Activated CD4-positive, CD25-positive, alpha-beta regulatory T cell treated with anti-CD3 and anti-CD28 coated beads, Interleukin-2, amount 50 U/mL, for 16 hours (primary cell): ENCODE measurements around the gene EPB41L1.

Experiments
- DNase-seq: peaks from one replicate; pipeline ENCODE4 v3.0.0-alpha.2; 2020; ENCODE audit warnings: low read depth, low spot score

The EPB41L1 gene

DNA sequence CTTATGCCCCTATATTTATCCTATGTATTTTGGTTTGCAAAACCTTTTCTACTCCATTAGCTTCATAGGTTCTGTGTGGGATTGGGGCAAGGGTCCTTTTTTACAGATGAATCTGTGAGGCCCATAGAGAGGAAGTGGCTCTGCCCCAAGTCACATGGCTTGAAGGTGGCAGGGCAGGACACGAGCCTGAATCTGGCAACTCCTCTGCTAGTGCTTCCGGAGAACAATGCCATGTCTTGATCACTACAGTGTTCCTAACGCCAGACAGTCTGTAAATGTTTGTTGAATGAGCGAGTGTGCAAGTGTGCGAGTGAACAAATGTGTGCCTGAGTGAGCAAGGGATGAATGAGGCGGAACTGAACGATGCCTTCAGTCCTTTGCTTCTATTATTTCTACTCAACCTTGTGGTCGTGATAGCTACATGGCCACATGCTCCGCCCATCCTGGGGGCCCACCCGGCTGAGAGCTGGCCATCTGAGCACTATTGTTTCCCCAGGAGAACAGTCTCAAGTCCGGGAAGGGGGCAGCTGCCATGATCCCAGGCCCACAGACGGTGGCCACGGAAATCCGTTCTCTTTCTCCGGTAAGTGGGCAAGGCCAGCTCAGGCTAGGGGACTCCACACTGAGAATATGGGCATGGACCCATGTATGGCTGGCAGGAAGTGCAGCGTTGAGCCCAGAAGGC is 64.0 kb downstream of the EPB41L1 start:
- DNase-seq: no peak

DNA sequence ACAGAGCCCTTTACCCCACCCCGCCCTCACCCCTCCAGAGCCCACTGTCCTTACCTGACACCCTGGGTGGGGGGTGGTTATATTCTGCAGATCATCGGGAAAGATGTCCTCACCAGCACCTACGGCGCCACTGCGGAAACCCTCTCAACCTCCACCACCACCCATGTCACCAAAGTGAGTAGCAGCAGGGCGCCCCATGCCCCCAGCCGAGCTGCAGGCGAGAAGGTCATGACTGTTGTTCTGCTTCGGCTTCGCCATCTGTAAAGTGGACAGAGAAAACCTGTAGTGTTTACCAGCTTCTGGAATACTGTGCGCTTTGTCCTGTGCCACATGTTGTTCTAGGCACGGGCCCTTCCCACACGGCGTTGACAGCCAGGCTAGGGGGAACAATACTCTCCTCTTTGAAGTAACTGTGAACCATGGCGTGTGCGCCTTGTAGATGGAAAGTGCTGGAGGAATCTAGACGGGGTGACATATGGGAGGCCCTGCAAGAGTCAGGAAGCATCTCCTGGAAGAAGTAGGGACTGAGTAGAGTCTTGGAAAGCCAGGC is 65.2 kb downstream of the EPB41L1 start:
- no peak for DNase-seq

DNA sequence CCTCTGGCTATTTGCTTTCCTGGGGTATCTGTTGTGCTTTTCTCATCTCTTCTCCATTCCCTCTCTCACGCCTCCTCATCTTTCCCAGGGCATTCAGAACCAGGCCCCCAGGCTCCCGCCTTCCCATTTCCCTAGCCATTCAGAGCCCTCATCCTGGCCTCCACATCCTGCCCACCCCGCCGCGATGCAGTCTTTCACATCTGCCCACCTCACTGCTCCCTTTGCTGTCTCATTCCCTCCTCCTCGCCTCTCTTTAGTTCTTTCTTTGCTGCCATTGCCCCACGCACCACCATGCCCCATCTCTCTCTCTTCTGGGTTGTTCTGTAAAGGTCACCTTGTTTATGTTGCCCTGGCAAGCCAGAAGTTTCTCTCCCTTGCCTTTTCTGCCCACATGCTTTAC is 71.1 kb downstream of the EPB41L1 start:
- no peak for DNase-seq

DNA sequence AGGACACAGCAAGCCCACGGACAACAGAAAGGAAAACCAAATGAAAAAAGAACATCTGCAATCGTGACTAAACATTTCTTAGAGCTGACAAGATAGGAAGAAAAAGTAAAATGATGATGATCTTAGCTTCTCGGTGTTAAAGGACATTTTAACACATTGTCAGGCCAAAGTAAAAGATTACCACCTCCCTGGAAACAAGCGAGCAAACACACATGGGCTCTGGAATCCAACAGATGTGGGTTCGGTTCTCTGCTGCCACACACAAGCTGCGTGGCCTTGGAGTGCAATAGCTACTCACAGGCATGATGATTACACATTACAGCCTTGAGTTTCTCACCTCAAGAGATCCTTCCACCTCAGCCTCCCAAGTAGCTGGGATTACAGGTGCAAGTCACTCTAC is 74.2 kb downstream of the EPB41L1 start:
- no peak for DNase-seq

DNA sequence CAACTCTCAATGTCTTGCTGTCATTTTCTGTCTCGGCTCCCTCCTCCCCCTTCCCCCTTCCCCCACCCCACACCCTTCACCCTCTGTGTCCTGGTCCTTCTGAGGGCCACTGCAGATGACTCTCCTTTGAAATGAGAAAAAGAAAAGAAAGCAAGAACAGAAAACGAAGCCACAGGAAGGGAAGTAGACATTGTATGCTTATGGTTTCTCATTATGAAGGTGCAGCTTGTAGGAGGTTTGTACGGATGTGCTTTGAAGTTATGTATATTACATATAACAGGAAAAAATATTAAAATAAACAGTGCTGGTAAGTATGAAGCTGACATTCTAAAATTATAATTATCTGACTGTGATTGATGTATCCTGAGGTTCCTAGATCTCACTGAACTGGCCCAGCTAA is 75.5 kb downstream of the EPB41L1 start:
- DNase-seq: no peak

DNA sequence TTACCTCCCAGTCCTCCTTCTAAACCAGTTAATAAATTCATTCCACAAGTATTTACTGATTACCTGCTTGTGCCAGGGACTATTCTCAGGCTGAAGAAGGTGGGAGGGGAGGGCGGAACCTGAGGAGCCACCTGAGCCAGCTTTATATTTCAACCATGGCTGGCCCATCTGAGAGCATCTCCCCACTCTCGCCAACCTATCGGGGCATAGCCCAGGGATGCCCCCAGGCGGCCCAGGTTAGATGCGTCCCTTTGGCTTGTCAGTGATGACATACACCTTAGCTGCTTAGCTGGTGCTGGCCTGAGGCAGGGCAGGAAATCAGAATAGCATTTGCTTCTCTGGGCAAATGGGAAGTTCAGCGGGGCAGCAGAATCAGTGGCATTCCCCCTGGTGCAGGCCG is 76.8 kb downstream of the EPB41L1 start:
- no peak for DNase-seq

DNA sequence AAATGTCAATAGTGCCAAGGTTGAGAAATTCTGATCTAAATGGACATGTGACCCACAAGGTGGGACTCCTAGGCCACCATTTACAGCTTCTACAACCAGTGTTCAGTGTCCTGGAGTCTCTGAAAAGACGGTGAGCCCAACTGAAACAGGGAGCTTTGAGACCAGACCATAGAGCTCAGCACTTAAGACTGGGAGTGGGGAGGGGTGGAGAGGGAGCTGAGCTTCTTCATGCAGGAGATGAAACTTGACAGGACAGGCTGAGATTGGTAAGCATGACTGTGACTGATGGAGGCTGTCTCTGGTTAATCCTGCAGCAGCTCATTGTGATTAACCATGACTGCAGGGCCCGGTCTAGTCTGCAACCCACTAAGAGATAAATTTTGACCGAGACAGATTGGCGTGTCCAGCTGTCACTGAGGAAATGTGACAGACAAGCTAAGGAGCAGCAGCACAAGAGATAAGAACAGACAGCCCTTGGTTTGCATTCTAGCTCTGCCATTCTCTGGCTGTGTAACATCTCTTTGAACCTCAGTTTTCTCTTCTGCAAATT is 80.3 kb downstream of the EPB41L1 start:
- DNase-seq: no peak

DNA sequence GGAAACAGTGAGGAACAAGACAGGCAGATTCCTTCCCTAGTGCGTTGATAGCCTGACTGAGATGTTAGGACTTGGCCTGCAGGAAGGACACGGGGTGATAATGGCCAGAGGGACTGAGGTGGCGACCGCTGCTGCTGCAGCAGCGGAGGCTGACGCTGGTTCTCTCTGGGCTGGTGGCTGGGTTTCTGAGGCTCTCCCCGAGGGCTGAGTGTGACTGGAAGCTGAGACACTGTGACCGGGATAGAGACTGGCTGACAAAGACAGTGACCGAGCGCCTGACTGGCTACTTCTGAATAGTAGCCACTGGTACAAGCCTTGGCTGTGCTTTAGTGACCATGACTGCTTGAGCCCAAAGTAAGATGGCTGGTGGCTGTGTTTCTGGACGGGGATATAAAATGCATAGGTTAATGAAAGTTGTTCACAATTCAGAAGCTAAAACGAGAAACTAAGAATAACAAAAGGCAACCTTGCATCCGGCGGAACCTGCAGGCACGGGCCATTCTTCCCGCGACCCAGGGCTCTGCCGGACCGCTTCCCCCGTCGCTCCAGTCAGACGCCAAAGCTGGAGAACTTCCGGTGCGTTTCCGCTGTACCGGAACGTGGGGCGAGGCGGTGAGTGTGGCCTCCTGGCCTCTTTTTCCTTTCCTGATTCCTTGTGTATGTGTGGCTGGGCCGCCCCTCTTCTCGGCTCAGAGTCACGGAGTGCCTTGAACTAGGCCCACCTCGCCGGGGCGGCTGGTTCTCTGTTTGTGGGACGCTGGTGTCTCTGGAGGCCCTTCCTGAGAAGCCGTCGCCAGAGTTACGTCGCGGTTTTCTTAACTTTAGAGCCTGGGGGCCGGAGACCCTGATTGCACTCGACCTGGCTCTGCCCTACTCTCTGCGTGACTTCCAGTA is 81.6 kb downstream of the EPB41L1 start, which contains the start of gene AAR2:
AAR2 (plus strand) TSS at position 587 of the 894 bp plus-strand sequence. CDS start 3,391 bp downstream, outside the sequence.
- DNase-seq: peak; percentile 49

DNA sequence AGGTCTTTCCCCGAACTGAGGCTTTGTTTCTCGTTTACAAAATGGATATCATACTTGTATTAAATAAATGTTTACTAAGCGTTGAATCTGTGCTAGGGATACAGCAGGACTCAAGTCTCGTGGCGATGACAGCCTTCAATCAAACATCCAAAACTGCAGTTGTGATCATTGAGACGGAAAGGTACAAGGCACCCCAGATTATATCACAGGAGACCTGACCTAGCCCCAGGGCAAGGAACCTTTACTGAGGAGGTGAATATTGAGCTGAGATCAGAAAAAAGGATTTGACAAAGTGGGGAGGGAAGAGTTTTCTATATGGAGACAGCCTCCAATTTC is 82.2 kb downstream of the EPB41L1 start:
- DNase-seq: no peak

DNA sequence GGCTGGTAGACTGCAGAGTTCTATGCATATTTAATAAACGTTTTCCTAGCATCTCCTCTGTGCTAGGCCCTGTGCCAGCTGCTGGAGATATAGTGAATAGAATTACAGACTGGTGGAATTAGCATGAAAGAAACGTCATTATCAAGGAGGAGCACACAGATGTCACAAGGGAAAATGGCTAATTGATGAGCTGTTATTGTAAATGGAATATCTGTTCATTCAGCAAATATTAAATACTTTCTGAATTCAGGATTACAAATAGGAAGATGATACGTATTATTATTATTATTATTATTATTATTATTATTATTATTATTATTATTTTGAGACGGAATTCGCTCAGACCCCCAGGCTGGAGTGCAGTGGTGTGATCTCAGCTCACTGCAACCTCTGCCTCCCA is 82.9 kb downstream of the EPB41L1 start:
- DNase-seq: no peak

DNA sequence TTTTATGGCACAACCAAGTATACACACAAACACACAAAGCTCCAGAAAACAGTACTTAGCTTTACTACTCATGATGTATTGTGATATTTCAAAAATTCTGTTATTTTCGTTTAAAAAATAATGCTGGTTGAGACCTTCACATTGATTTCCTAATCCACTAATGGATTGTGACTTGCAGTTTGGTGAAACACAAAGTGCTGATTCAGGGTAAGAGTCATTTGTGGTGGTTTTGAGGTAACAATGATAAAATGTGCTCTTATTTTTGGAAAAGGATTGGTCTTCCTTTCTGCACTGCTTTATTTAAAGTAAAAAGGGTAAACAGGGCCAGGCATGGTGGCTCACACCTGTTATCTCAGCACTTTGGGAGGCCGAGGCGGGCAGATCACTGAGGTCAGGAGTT is 83.6 kb downstream of the EPB41L1 start:
- no peak for DNase-seq

DNA sequence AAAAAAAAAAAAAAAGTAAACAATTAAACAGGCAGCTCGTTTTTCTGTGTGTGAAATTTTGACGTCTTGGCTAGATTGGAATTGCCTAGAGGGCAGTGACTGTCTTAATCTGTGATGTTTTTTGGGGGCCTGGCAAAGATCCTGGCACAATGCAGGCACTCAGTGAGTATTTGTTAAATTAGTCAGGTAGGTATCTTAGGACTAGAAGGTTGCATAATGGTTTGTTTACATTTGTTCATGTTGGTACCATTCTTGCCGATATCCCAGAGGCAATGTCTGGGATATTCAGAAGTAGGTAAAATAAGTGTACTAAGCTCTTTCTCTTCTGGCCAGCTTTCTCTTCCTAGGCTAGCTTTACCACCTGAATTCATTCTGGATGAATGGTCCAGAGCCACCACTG is 84.2 kb downstream of the EPB41L1 start:
- DNase-seq: no peak

DNA sequence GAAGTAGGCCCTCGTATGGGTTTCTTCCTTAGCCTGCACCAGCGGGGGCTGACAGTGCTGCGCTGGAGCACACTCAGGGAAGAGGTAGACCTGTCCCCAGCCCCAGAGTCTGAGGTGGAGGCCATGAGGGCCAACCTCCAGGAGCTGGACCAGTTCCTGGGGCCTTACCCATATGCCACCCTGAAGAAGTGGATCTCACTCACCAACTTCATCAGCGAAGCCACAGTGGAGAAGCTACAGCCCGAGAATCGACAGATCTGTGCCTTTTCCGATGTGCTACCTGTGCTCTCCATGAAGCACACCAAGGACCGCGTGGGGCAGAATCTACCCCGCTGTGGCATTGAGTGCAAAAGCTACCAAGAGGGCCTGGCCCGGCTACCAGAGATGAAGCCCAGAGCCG is 85.5 kb downstream of the EPB41L1 start:
- no peak for DNase-seq

DNA sequence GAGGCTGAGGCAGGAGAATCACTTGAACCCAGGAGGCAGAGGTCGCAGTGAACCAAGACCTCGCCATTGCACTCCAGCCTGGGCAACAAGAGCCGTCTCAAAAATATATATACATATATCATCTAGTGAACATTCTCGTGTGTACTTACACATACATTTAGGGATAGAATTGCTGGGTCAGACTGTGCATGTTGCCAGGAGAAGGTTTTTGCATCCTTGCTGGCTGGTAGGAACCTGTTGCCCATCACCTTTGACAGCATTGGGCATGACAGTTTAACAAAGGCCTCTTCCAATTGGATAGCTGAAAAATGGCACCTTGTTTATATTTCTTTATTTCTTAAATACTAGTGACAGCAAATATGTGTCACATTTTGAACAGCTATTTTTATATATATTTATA is 87.1 kb downstream of the EPB41L1 start:
- DNase-seq: no peak

DNA sequence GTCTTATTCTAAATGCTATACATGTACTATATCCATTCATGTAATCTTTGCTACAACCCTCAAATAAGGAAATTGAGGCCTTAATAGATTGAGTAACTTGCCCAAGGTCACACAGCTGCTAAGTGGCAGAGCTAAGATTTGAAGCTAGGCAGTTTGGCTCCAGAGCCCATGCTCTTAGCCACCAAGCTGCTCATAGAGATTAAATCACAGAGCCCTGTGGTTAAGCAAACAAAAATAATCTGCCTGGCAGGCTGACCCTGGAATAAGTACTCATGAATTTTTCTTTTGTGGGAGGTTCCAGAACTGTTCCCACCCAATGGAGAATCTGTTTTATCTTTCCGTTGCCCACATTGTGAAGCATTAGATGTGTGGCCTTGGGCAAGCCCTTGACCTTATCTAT is 89.2 kb downstream of the EPB41L1 start:
- no peak for DNase-seq

DNA sequence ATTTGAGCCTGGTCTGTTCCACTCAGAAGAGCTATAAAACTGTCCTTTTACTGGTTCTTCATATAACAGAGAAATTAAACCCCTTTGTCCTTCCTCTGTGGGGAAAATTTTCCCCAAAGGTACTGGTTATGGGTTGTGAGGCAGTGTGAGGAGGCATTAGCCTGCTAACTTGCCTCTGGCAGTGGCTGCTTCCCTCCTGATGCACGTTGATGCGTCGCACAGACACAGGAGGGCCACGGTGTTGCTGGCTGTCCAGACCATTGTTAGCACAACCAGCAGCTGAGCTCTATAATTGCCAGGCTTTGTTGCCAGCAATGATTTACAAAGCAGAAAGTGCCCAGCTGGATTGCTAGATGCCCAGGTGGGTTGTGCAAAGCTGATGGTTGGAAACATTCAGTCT is 91.9 kb downstream of the EPB41L1 start:
- no peak for DNase-seq

DNA sequence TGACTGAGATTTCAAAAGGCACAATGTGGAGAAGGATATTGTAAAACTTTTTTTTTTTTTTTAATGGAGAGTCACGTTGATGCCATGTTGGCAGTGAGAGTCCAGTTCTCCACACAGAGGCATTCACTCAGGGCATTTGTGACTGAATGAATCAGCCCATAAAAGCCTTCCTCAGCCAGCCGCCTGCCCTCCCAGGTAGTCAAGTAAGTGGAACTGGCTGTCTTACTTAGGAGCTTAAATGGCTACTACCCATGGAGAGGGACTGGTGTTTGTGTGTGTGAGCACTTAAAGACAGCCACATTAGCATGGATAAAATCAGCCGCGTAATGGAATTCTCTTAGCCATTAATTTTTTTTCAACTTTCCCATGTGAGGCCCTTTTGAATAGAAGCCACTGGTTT is 94.3 kb downstream of the EPB41L1 start:
- no peak for DNase-seq

DNA sequence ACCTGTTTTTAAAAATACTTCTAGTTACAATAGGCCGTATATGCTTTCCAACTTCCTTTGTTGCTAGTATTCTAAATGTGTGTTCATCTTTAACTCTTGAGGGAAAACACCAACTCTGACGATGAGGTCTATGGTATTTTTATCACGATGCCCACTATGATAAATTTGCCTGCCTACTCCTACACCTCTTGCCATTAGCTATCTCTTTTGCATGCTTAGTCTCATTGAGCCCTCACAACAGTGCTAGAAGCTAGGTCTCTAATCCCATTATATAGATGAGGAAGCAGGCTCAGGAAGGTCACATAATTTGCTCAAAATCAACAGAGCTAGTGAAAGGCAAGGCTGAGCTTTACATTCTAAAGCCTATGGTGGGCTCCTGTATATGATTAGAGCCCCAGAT is 94.9 kb downstream of the EPB41L1 start:
- DNase-seq: no peak

DNA sequence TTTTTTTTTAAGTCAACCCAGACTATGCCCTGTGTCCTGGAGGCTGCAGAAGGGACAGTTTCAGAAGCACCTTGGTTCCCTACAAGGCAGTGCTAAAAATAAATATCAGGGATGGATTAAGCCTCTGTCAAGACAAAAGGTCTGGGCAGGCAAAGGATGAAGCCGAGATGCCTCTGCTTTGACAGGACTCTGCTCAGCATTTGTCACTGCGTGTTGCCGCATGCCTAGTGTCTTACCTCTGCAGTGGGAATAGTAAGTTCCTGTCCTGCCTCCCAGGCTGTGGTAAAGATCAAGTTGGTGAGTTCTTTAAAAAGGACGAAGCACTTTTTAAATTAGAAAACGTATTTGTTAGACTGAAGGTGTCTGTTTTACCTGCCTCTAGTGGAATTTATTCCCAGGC is 96.9 kb downstream of the EPB41L1 start:
- no peak for DNase-seq

DNA sequence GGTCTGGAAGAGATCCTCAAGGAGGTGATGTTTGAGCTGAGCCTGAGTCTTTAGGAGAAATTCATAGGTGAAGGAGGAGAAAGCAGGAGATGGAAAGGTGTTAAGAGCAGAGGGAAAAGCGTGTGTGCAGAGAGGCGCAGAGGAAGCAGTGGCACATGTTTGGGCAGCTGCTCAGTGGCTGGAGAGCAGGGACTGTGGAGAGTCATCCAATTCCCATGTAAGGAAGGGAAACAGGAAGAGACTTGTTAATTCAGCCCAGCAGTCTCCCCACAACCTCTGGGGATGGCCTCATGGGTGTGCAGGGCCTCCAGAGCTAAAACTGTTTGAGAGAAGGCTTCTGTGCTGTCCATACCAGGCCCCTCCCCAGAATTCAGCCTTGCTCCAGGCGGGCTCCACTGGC is 98.0 kb downstream of the EPB41L1 start:
- DNase-seq: no peak

DNA sequence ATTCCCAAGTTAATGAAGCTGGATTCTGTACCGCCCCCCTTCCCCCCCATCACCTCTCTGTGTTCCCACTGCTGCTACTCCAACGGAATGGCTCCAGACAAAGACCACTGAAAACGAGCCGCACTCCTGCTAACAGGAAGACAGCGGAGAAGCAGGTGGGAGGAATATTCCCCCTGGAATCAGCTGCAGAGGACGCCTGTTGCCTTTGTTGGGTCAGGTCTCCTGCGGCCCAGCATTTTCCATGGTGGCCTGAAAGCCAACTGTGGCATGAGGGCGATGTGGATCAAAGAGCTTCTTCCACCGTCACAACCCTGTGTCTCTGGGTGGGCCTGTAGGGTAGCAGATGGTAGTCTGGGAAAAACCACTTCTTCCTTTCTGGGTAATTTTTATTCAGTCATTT is 98.5 kb downstream of the EPB41L1 start:
- no peak for DNase-seq

DNA sequence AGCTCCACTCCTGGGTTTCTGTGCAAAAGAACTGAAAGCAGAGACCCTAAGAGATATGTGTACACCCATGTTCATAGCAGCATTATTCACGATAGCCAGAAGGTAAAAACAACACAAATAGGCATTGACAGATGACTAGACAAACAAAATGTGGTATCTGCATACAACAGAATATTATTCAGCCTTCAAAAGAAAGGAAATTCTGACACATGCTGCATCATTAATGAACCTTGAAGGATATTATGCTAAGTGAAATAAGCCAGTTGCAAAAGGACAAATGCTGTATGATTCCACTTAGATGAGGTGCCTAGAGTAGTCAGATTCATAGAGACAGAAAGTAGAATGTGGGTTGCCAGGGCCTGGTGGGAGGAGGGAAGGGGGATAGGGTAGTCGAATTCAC is 99.5 kb downstream of the EPB41L1 start:
- no peak for DNase-seq

DNA sequence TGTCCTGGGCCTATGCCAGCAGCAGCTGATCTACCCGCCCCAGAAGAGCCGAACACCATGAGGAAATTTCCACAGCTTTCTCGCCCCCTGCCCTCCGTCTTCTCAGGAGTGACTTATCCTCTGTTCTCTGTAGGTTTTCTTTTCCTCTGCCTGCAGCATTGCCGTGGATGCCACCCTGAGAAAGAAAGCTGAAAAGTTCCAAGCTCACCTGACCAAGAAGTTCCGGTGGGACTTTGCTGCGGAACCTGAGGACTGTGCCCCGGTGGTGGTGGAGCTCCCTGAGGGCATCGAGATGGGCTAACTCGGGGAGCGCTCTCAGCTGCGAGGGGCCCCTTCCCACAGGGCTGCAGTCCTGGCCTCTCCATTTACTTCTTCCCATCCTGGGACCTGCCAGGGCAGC is 100.9 kb downstream of the EPB41L1 start:
- no peak for DNase-seq
